MCF 10A (cell line): ENCODE measurements around the gene ASTN2. TPM values are rescaled to one million over a fixed set of nuclear protein-coding genes. Genes with fewer than 3 reads are reported as not detected.

Source experiments
- BruUV-seq: library from RNA; stranded (reverse); fragments of 400-500 nt; replicated peaks from 2 replicates; lab custom pipeline; 2021; lab: Mats Ljungman, UMichigan
- CTCF ChIA-PET: fragments of 300-600 bp; sonication (Branson Sonifier 250); formaldehyde crosslinking; extraction: SDS; loops from one replicate; lab custom pipeline; 2021; ENCODE audit warnings: antibody characterized with exemption, inconsistent platforms; lab: Yijun Ruan, JAX
- POLR2A ChIA-PET: fragments of 300-600, 350-650 bp; sonication (Branson Sonifier 250); formaldehyde crosslinking; extraction: SDS; loops from one replicate; lab custom pipeline; 2020; ENCODE audit warnings: antibody characterized with exemption, inconsistent platforms; lab: Yijun Ruan, JAX
- DNase-seq: peaks from one replicate; pipeline ENCODE4 v3.0.0-alpha.2; 2018; ENCODE audit not compliant: unreplicated experiment
- H3K27ac Mint-ChIP-seq: one replicate; pipeline ENCODE4 v1.8.0; 2022; ENCODE audit warnings: mild to moderate bottlenecking, low read depth, mixed read lengths; ENCODE audit not compliant: unreplicated experiment
- H3K27me3 Mint-ChIP-seq: one replicate; pipeline ENCODE4 v1.8.0; 2022; ENCODE audit warnings: mixed read lengths; ENCODE audit not compliant: insufficient read depth, unreplicated experiment
- H3K36me3 Mint-ChIP-seq: one replicate; pipeline ENCODE4 v1.8.0; 2022; ENCODE audit warnings: mild to moderate bottlenecking, moderate library complexity, mixed read lengths; ENCODE audit not compliant: insufficient read depth, unreplicated experiment
- H3K4me1 Mint-ChIP-seq: one replicate; pipeline ENCODE4 v1.8.0; 2022; ENCODE audit warnings: mixed read lengths; ENCODE audit not compliant: insufficient read depth, unreplicated experiment
- H3K4me3 Mint-ChIP-seq: one replicate; pipeline ENCODE4 v1.8.0; 2022; ENCODE audit warnings: mild to moderate bottlenecking, moderate library complexity, mixed read lengths; ENCODE audit not compliant: unreplicated experiment
- H3K9me3 Mint-ChIP-seq: one replicate; pipeline ENCODE4 v1.8.0; 2022; ENCODE audit warnings: mixed read lengths; ENCODE audit not compliant: unreplicated experiment
- CTCF ChIP-seq: fragments of 200-600 bp; IDR thresholded peaks from one replicate; pipeline ENCODE4 v1.8.0; 2022; ENCODE audit warnings: antibody characterized with exemption, mild to moderate bottlenecking; ENCODE audit not compliant: unreplicated experiment
- intact Hi-C: fragments of 100-400 bp; cut with micrococcal nuclease; formaldehyde crosslinking; loops from 2 replicates; pipeline ENCODE4 v1.14.1; 2022
- total RNA-seq: library from RNA; stranded (reverse); gene quantifications from 2 replicates; pipeline ENCODE4 v1.2.3, GENCODE V29; 2022

ASTN2 gene
- total RNA-seq, 1 experiment from 2014 or later: 1.8 TPM

- no TSS peak for BruUV-seq
- no peak overlapping the region for H3K27ac Mint-ChIP-seq
- POLR2A ChIA-PET: no interaction called here
- no peak for DNase-seq
- H3K4me3 Mint-ChIP-seq: no peak overlapping the region
- CTCF ChIA-PET: interaction anchor here (0.6 to 0.7 kb wide), 2 partner anchors 21 to 313 kb away, joined by 3 read pairs; no protein-coding TSS in a partner anchor
- H3K4me1 Mint-ChIP-seq: no peaks in the 10 kb centered on the region
- H3K27me3 Mint-ChIP-seq: no peaks in the 10 kb centered on the region
- no peaks in the 10 kb centered on the region for H3K9me3 Mint-ChIP-seq
- no peaks in the 10 kb centered on the region for H3K36me3 Mint-ChIP-seq
- intact Hi-C loops: no loop called here
- no peak for TF ChIP-seq CTCF
These were observed 364.9 kb downstream of the ASTN2 start for GRCh38 chr9:117050007-117050406.

GRCh38 chr9:117046666-117047327 is 368.1 kb downstream of the ASTN2 start:
- intact Hi-C loops: no loop called here
- BruUV-seq: no TSS peak
- DNase-seq: no peak
- CTCF ChIA-PET: interaction anchor here (0.7 to 1.1 kb wide), 4 partner anchors 118 to 510 kb away, joined by 3 read pairs; no protein-coding TSS in a partner anchor
- TF ChIP-seq CTCF: peak; percentile 20
- Mint-ChIP-seq H3K4me3 (no peak overlapping the region), H3K27ac (no peak overlapping the region), H3K4me1 (no peaks in the 10 kb centered on the region), H3K9me3 (no peaks in the 10 kb centered on the region), H3K36me3 (no peaks in the 10 kb centered on the region), H3K27me3 (no peaks in the 10 kb centered on the region)
- POLR2A ChIA-PET: no interaction called here

DNA sequence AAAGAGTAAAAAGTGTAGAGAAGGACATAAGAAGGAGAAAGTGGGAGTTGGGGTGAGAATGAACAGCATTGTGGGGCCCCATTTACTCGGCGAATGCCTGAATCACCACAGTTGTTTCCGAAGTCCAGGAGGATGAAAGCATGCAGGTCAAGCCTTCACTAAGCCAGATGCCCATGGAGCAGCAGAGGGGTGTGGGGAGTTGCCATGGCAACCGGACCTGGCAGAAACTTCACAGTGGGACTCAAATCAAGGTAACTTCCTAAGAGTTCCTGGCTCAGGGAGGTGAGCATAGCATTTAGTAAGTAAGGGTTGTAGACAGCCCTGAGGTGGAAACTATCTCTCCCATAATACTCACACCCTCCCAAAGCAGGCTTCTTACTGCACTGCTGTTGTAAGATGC is 370.6 kb downstream of the ASTN2 start:
- no peak for DNase-seq
- no peaks in the 10 kb centered on the region for H3K4me1 Mint-ChIP-seq
- H3K27ac Mint-ChIP-seq: no peak overlapping the region
- BruUV-seq: no TSS peak
- H3K9me3 Mint-ChIP-seq: no peaks in the 10 kb centered on the region
- H3K36me3 Mint-ChIP-seq: no peaks in the 10 kb centered on the region
- TF ChIP-seq CTCF: no peak
- ChIA-PET POLR2A (no interaction called here), CTCF (interaction anchor here (0.5 kb wide), 1 partner anchor 272 kb away, joined by 4 read pairs; no protein-coding TSS in a partner anchor)
- no peak overlapping the region for H3K4me3 Mint-ChIP-seq
- H3K27me3 Mint-ChIP-seq: no peaks in the 10 kb centered on the region
- intact Hi-C loops: no loop called here

- H3K27me3 Mint-ChIP-seq: no peaks in the 10 kb centered on the region
- no peaks in the 10 kb centered on the region for H3K4me1 Mint-ChIP-seq
- no peak for TF ChIP-seq CTCF
- intact Hi-C loops: no loop called here
- H3K9me3 Mint-ChIP-seq: no peaks in the 10 kb centered on the region
- H3K27ac Mint-ChIP-seq: no peak overlapping the region
- H3K4me3 Mint-ChIP-seq: no peak overlapping the region
- POLR2A ChIA-PET: no interaction called here
- no TSS peak for BruUV-seq
- DNase-seq: no peak
- CTCF ChIA-PET: no interaction called here
- no peaks in the 10 kb centered on the region for H3K36me3 Mint-ChIP-seq
These were observed 371.7 kb downstream of the ASTN2 start for GRCh38 chr9:117043159-117043558.
